ENCODE data around the gene SPECC1. TPM values are rescaled to one million over a fixed set of nuclear protein-coding genes. Genes with fewer than 3 reads are reported as not detected.

The SPECC1 gene
- total and polyA plus RNA-seq, 10 of the 15 experiments (the other 5 are each of a cell fraction or from before 2014, with no cell fraction given) = 6.4 to 40.6 (median 23.9) TPM

GRCh38 chr17:20089756-20090547, 80.8 kb downstream of the SPECC1 start:
- in situ Hi-C loops (cut with MboI) (no loop called here), intact Hi-C loops (cut with micrococcal nuclease; ENCODE audit: unreplicated experiment) (no loop called here)
- no peak for TF ChIP-seq ZSCAN29 (IDR thresholded peaks at IDR 0.05)
- peak; percentile 58; the same call in 1 of the 2 replicates for TF ChIP-seq SPI1 (IDR thresholded peaks at IDR 0.05; ENCODE audit: borderline replicate concordance, insufficient read depth, low read depth, low read length)
- Histone ChIP-seq H3K27me3 (replicated peaks in 1 of 2; ENCODE audit: control insufficient read depth in 2 of 2, insufficient read depth in 2 of 2, low read length in 1 of 2) (no peaks in the 10 kb centered on the region), H3K9ac (ENCODE audit: control insufficient read depth, insufficient read depth, low read length) (no peak overlapping the region), H3K4me3 (no peak overlapping the region), H2AFZ (ENCODE audit: control insufficient read depth, low read depth, low read length) (peak overlapping the region; percentile 49), H3K36me3 (ENCODE audit: control insufficient read depth in 2 of 2, insufficient read depth in 2 of 2, low read length in 1 of 2) (no peaks in the 10 kb centered on the region), H3K9me3 (replicated peaks; ENCODE audit: control insufficient read depth, insufficient read depth, low read length) (no peaks in the 10 kb centered on the region), H3K27ac (ENCODE audit: control insufficient read depth, insufficient read depth) (peak overlapping the region; percentile 27; the same call in 1 of the 2 replicates), H3K4me2 (ENCODE audit: control insufficient read depth, insufficient read depth) (peak overlapping the region; percentile 57), H3K4me1 (ENCODE audit: control insufficient read depth, insufficient read depth, low read length) (peaks cover 7% of the 10 kb centered on the region), H3K79me2 (ENCODE audit: control insufficient read depth, insufficient read depth, low read length) (no peaks in the 10 kb centered on the region), H4K20me1 (ENCODE audit: control insufficient read depth, insufficient read depth) (no peaks in the 10 kb centered on the region)
- ChIA-PET POLR2A (no interaction called here), RAD21 (ENCODE audit: unreplicated experiment) (interaction anchor here (0.7 kb wide), 1 partner anchor 107 kb away, joined by 3 read pairs; no protein-coding TSS in a partner anchor), SMC1A (ENCODE audit: uncharacterized antibody, unreplicated experiment) (no interaction called here), CTCF (interaction anchor here (2.0 kb wide), 1 partner anchor 97 kb away, joined by 5 read pairs; no protein-coding TSS in a partner anchor)
- 70% methylated on average over 15 of the region's 15 CpGs for WGBS (ENCODE audit: insufficient coverage, insufficient replicate concordance, low lambda C conversion rate, missing lambda C conversion rate)
- DNase-seq (ENCODE audit: low read depth, low spot score) (no peak), FAIRE-seq (peak; percentile 35), ATAC-seq (peak; percentile 49)
- BruUV-seq (replicated peaks) = no TSS peak

DNA sequence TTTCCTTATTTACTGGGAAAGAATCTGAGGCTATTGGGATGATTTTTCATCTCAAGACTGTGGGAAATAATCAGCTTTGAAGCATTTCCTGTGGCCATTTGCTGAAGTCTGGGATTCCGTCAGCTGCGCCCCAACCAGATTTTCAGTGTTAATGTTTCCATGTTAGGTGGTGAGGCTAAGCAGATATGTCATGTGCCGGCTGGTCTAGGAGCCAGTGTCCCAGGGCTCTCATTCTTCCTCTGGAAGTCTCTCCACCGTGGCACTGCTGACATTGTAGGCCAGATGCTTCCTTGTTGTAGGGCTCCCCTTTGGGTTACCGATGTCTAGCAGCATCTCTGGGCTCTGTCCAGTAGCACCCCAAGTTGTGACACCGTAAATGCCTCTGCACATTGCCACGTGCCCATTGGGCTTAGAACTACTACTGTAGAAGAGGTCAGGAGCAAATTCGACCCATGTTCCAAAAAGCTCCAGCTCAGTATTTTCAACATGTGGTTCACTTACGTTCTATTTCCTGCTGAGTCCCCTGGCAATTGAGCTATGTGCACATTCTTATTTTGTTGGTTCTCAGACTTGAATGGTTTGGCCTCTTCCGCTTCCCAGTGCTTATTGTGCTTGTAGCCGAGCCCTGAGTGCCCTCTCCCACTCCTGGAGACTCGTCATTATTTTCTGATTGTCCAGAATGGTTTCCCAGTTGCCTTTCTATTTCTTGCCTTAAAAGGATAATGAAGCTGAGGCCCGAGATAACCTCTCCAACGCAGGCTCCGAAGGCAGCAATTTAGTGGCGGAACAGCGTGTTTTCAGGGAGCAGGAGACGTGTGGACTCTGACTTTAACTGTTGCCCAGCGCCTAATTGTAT, 82.2 kb downstream of the SPECC1 start:
- H2AFZ ChIP-seq (ENCODE audit: control insufficient read depth, low read depth, low read length) = no peak overlapping the region
- in situ Hi-C loops (cut with MboI) (no loop called here), intact Hi-C loops (cut with micrococcal nuclease; ENCODE audit: unreplicated experiment) (no loop called here)
- H3K27ac ChIP-seq (ENCODE audit: control insufficient read depth, insufficient read depth) = no peak overlapping the region
- H3K4me3 ChIP-seq = no peak overlapping the region
- ChIA-PET POLR2A (no interaction called here), SMC1A (ENCODE audit: uncharacterized antibody, unreplicated experiment) (no interaction called here), CTCF (no interaction called here), RAD21 (ENCODE audit: unreplicated experiment) (no interaction called here)
- ATAC-seq (no peak), FAIRE-seq (no peak), DNase-seq (ENCODE audit: low read depth, low spot score) (no peak)
- H3K27me3 ChIP-seq (replicated peaks in 1 of 2; ENCODE audit: control insufficient read depth in 2 of 2, insufficient read depth in 2 of 2, low read length in 1 of 2) = no peaks in the 10 kb centered on the region
- no peaks in the 10 kb centered on the region for H3K79me2 ChIP-seq (ENCODE audit: control insufficient read depth, insufficient read depth, low read length)
- no peaks in the 10 kb centered on the region for H3K36me3 ChIP-seq (ENCODE audit: control insufficient read depth in 2 of 2, insufficient read depth in 2 of 2, low read length in 1 of 2)
- no peaks in the 10 kb centered on the region for H4K20me1 ChIP-seq (ENCODE audit: control insufficient read depth, insufficient read depth)
- no peak overlapping the region for H3K4me2 ChIP-seq (ENCODE audit: control insufficient read depth, insufficient read depth)
- WGBS (ENCODE audit: insufficient coverage, insufficient replicate concordance, low lambda C conversion rate, missing lambda C conversion rate) = 65% methylated on average over 19 of the region's 19 CpGs
- H3K4me1 ChIP-seq (ENCODE audit: control insufficient read depth, insufficient read depth, low read length) = peaks cover 6% of the 10 kb centered on the region
- no TSS peak for BruUV-seq (replicated peaks)
- H3K9ac ChIP-seq (ENCODE audit: control insufficient read depth, insufficient read depth, low read length) = no peak overlapping the region
- no peaks in the 10 kb centered on the region for H3K9me3 ChIP-seq (replicated peaks; ENCODE audit: control insufficient read depth, insufficient read depth, low read length)
- TF ChIP-seq, protein P1, sequence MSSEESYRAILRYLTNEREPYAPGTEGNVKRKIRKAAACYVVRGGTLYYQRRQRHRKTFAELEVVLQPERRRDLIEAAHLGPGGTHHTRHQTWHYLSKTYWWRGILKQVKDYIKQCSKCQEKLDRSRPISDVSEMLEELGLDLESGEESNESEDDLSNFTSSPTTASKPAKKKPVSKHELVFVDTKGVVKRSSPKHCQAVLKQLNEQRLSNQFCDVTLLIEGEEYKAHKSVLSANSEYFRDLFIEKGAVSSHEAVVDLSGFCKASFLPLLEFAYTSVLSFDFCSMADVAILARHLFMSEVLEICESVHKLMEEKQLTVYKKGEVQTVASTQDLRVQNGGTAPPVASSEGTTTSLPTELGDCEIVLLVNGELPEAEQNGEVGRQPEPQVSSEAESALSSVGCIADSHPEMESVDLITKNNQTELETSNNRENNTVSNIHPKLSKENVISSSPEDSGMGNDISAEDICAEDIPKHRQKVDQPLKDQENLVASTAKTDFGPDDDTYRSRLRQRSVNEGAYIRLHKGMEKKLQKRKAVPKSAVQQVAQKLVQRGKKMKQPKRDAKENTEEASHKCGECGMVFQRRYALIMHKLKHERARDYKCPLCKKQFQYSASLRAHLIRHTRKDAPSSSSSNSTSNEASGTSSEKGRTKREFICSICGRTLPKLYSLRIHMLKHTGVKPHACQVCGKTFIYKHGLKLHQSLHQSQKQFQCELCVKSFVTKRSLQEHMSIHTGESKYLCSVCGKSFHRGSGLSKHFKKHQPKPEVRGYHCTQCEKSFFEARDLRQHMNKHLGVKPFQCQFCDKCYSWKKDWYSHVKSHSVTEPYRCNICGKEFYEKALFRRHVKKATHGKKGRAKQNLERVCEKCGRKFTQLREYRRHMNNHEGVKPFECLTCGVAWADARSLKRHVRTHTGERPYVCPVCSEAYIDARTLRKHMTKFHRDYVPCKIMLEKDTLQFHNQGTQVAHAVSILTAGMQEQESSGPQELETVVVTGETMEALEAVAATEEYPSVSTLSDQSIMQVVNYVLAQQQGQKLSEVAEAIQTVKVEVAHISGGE (CRISPR knock-in tag; IDR thresholded peaks at IDR 0.05) = no peak
- TF ChIP-seq SMAD5 (IDR thresholded peaks at IDR 0.05; ENCODE audit: low read depth) (no peak), LARP7 (IDR thresholded peaks at IDR 0.05) (no peak), E2F8 (IDR thresholded peaks at IDR 0.05; ENCODE audit: low read depth, partially characterized antibody) (no peak), ZNF24 (IDR thresholded peaks at IDR 0.05) (no peak), KAT2A (conservative IDR thresholded peaks at IDR 0.05; ENCODE audit: control insufficient read depth, low read depth, low read length) (no peak)
